Astrocyte of the cerebellum (primary cell): ENCODE results near the gene RECQL5.
"Not testable (repeated sequence)": the region's sequence is repeated elsewhere in the genome, so short reads cannot be mapped to it uniquely, and the experiment has no call there.

Experiments
- DNase-seq: peaks from one replicate; pipeline ENCODE4 v3.0.0-alpha.2; 2011; ENCODE audit warnings: low read depth
- H3K4me3 ChIP-seq: 2 replicates; pipeline ENCODE4 v1.5.1; 2011; ENCODE audit warnings: mild to moderate bottlenecking, low read depth, low read length, moderate library complexity
- CTCF ChIP-seq: IDR thresholded peaks from 2 replicates; pipeline ENCODE4 v1.5.1; 2012; ENCODE audit warnings: low read length, low read depth, moderate library complexity, mild to moderate bottlenecking; ENCODE audit errors: missing control alignments
- in situ Hi-C: cut with HindIII; loops from 2 replicates; pipeline ENCODE4 v1.10.0; 2017; ENCODE audit warnings: low sequenced_read_pairs

RECQL5 gene

DNA sequence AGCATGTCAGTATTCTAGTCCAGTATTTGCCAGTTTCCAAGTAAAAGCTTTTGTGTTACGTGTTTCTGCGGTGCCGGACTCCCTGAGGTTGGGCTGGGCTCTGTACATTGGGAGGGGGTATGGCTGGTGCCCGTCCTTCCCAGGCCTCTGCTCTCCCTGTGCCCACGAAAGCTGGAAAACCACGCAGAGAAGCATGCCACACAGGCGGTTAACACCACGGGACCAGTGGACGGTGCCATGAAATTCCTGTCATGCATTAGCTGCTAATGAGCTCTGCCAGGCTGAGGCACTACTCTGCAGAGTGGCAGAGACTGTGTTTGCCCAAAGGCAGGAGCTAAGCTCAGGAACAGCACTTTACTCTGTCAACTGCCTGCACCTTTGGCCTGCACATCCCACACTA is 25.6 kb downstream of the RECQL5 start:
- no peak for TF ChIP-seq CTCF
- H3K4me3 ChIP-seq: no peak overlapping the region
- in situ Hi-C loops: no loop called here

DNA sequence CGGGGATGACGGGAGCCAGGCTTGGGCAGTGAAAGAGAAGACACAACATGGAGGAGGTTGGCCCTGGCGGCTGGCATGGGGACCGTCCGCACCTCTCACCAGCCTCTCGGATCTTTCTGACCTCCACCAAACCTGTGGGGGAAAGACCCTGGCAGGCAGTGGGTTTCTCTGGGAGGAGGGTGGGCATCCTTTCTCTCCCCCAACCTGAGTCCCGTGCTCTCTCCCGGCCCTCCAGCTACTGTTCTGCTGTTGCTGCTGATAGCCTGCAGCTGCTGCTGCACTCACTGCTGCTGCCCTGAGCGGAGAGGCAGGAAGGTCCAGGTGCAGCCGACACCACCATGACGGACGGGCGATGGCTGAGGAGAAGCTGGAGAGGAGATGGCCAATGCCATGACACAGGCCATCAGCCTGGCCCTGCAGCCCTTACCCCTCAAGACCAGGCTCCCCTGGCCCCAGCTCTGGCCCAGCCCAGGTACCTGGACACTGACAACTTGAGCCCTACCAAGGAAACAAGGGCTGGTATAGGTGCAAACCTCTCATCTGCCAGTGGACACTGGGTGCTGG is 26.3 kb downstream of the RECQL5 start:
- in situ Hi-C loops: no loop called here
- no peak for DNase-seq
- TF ChIP-seq CTCF: no peak
- H3K4me3 ChIP-seq: no peak overlapping the region

More for the DNA sequence above, 25.6 kb downstream of the RECQL5 start:
- DNase-seq: no peak

DNA sequence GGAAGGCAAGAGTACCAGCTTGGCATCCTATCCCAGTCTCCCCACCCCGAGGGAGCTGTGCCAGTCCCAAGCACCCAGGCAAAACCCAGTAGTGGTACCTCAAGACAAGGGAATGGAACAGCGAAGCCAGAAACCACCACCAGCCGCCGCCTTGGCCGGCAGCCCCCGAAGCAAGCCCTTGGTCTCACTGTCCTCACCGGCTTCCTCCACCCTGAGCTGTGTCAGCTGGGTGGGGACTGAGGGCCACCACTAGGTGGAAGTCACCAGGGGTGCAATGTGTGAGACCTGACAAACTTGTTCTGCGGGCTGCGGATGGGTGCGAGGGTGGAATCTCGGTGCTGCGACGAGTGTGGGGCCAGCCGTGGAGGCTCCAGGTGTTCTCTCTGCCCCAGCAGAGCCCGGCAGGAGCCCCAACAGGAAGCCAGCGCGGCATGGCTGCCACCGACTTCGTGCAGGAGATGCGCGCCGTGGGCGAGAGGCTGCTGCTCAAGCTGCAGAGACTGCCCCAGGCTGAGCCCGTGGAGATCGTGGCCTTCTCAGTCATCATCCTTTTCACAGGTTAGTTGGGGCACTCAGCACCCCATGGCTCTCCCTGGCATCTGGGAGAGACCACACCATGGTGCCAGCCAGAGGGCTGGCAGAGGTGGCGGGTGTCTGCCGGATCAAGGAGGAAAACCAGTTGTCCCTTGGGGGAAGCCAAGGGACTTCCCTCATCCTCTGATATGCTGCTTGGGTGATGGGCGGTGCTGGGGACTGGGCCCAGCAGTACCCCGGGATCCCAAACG is 27.0 kb downstream of the RECQL5 start:
- H3K4me3 ChIP-seq: no peak overlapping the region
- in situ Hi-C loops: no loop called here
- no peak for DNase-seq
- TF ChIP-seq CTCF: no peak

DNA sequence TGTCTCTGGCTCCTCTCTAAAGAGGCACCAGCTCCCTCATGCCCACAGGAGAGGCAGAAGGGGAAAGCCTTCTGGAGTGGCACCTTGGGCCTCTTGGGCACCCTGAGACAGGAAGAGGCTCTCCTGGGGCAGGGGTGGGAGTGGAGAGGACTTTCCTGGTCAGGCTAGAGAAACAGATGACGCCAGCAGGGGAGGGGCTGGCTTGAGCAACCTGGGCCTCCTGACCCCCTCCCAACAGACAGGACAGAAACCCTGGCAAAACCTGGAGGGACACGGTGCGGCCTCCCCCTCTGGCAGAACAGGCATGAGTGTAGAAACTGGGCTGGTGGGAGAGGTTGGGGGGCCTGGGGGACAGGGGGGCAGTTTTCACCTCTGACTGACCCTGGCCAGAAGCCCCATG is 27.6 kb downstream of the RECQL5 start:
- DNase-seq: no peak
- no peak for TF ChIP-seq CTCF
- no peak overlapping the region for H3K4me3 ChIP-seq
- in situ Hi-C loops: no loop called here

DNA sequence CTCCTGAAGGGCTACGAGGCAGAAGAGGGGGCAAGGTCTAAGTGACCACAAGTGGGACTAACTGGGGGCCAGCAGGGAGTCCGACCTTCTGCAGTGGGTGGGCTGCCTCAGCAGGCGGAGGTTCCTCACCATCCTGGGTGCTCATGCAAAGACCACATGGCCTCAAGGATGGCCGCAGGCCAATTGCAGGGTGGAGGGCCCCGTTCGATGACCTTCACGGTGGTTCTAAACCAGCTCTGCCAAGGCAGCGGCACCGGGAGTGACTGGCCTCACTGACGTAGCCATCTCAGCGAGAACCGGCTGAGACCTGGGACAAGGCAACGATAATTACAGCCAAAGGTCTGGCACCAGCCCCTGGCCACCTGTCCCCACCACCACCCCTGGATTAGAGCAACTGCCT is 28.1 kb downstream of the RECQL5 start:
- no peak for DNase-seq
- H3K4me3 ChIP-seq: no peak overlapping the region
- in situ Hi-C loops: no loop called here
- TF ChIP-seq CTCF: no peak

DNA sequence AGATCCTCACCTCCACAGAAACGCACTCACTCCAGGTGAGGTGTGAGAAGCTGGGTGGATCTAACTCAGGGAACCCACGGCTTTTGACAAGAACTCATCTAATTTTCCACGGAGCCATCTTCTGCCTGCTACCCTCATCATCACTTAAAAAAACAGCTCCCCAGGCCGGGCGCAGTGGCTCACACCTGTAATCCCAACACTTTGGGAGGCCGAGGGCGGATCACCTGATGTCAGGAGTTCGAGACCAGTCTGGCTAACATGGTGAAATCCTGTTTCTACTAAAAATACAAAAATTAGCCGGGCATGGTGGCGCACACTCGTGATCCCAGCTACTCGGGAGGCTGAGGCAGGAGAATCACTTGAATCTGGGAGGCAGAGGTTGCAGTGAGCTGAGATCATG is 28.9 kb downstream of the RECQL5 start:
- in situ Hi-C loops, H3K4me3 ChIP-seq, DNase-seq: not testable (repeated sequence)

DNA sequence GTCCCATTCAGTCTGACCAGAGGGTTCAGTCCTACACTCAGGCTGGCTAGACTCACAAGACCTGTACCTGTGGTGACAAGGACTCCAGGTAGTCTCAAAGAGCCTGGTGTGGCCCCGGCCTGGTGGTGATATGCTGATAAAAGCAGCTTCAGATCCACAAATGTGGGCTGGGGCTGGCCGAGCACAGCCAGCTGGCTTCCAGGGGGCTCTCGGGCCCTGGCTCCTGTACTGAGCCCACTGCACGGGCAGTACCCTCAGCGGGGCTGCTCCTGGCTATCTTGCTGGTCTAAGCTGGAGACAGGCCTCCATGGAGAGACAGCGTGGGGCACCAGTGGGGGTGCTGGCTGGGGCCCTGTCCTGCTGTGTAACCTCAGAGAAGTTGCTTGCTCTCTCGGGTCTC is 29.4 kb downstream of the RECQL5 start:
- in situ Hi-C loops: no loop called here
- DNase-seq: no peak
- H3K4me3 ChIP-seq: no peak overlapping the region
- TF ChIP-seq CTCF: no peak
